NCI-H2029 (cell line): ENCODE data around the gene CXCL3.

Experiments
- DNase-seq: peaks from one replicate; lab custom pipeline; 2025; lab: John Stamatoyannopoulos, UW

The CXCL3 gene

GRCh38 chr4:74013264-74013663 is 25.2 kb downstream of the CXCL3 start:
- no peak for DNase-seq

GRCh38 chr4:74012130-74012529 is 26.4 kb downstream of the CXCL3 start:
- no peak for DNase-seq

- no peak for DNase-seq
Measured at GRCh38 chr4:74009307-74009706, 29.2 kb downstream of the CXCL3 start.

GRCh38 chr4:74006009-74006476 is 32.4 kb downstream of the CXCL3 start:
- no peak for DNase-seq

GRCh38 chr4:74005528-74005927 is 33.0 kb downstream of the CXCL3 start:
- DNase-seq = no peak

- no peak for DNase-seq
Measured at GRCh38 chr4:74004668-74005067, 33.8 kb downstream of the CXCL3 start.

GRCh38 chr4:74000301-74000700 is 38.2 kb downstream of the CXCL3 start:
- no peak for DNase-seq

GRCh38 chr4:73998040-73999011 is 40.2 kb downstream of the CXCL3 start, which contains the start of gene CXCL5:
Gene CXCL5 (minus strand): TSS chr4:73998677. CDS start chr4:73998581, 96 bp downstream.
- no peak for DNase-seq

- DNase-seq = no peak
Measured at GRCh38 chr4:73992050-73992449, 46.4 kb downstream of the CXCL3 start.

GRCh38 chr4:73991742-73992000 is 46.8 kb downstream of the CXCL3 start:
- DNase-seq = no peak

GRCh38 chr4:73990988-73991741 is 47.3 kb downstream of the CXCL3 start:
- no peak for DNase-seq

- no peak for DNase-seq
Measured at GRCh38 chr4:73989928-73990327, 48.6 kb downstream of the CXCL3 start.

- DNase-seq = no peak
Measured at GRCh38 chr4:73989031-73989430, 49.5 kb downstream of the CXCL3 start.

GRCh38 chr4:73988061-73988460 is 50.4 kb downstream of the CXCL3 start, which contains the start of gene PPBP:
Gene PPBP (minus strand): TSS chr4:73988190. CDS start chr4:73988103, 87 bp downstream.
- DNase-seq = no peak
